ENCODE measurements around the gene TTC12. TPM values are rescaled to one million over a fixed set of nuclear protein-coding genes. Genes with fewer than 3 reads are reported as not detected.

Gene TTC12
- total and polyA plus RNA-seq, 2 donors from 2014 or later: 16.7 to 34.4 TPM

DNA sequence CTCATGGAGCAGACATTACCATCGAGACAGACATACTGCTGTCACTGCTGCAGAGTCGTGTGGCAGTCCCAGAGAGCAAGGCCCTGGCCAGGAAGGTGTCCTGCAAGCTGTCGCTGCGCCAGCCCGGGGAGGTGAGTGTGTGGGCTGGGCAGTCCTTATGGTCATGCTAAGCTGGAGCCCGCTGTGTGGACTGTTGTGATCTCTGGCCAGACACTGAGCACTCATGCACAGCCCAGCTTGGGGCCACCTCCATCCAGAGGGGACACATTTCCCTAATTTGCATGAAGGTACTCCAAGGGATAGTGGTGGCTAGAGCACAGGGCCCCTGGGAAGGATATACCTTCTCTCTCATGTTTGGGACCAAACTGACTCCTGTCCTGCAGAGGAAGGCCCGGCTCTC lies 82.8 kb downstream of the TTC12 start:
- no peak for DNase-seq

DNA sequence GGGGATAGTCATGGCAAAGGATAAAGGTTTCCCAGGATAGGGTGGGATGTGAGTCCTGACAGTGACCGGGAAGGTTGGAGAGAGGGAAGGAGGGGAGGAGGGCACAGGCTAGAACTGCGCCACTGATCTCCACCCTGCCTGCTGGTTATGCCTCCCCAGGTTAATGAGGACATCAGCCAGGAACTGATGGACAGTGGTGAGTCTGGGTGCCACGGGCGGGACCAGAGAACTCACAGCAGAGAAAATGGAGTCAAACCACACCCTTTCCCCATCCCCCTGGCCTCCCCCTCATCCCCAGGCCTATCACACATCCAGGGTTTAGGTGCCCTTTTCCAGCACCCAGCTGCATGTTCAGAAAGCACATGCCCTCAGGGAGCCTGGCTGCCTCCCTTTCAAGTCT lies 83.4 kb downstream of the TTC12 start:
- H3K27me3 ChIP-seq (ENCODE audit: control insufficient read depth, insufficient read depth, low read length): no peaks in the 10 kb centered on the region
- no peak for TF ChIP-seq CTCF (IDR thresholded peaks at IDR 0.05; ENCODE audit: borderline replicate concordance, extremely low read depth, insufficient read depth)
- H3K9ac ChIP-seq (ENCODE audit: low read length in 3 of 3): no peak overlapping the region
- no peaks in the 10 kb centered on the region for H3K36me3 ChIP-seq (ENCODE audit: control insufficient read depth in 2 of 3, insufficient read depth in 3 of 3, low read length in 3 of 3)
- H3K27ac ChIP-seq (ENCODE audit: low read depth in 2 of 2, low read length in 2 of 2): no peak overlapping the region
- DNase-seq (no peak), FAIRE-seq (no peak)
- intact Hi-C loops (cut with DNase I): no loop called here
- H3K9me3 ChIP-seq (ENCODE audit: control insufficient read depth in 2 of 3, insufficient read depth in 1 of 3, low read length in 3 of 3): no peaks in the 10 kb centered on the region
- no peaks in the 10 kb centered on the region for H3K4me1 ChIP-seq (ENCODE audit: control insufficient read depth in 2 of 3, insufficient read depth in 2 of 3, low read depth in 1 of 3, low read length in 3 of 3)
- no peak overlapping the region for H3K4me3 ChIP-seq (ENCODE audit: low read length in 3 of 3)

More for the DNA sequence above, 82.8 kb downstream of the TTC12 start:
- intact Hi-C loops (cut with DNase I): no loop called here
- no peak overlapping the region for H3K9ac ChIP-seq (ENCODE audit: low read length in 3 of 3)
- no peak for FAIRE-seq
- no peak overlapping the region for H3K27ac ChIP-seq (ENCODE audit: low read depth in 2 of 2, low read length in 2 of 2)
- no peak overlapping the region for H3K4me3 ChIP-seq (ENCODE audit: low read length in 3 of 3)
- no peaks in the 10 kb centered on the region for H3K9me3 ChIP-seq (ENCODE audit: control insufficient read depth in 2 of 3, insufficient read depth in 1 of 3, low read length in 3 of 3)
- H3K27me3 ChIP-seq (ENCODE audit: control insufficient read depth, insufficient read depth, low read length): no peaks in the 10 kb centered on the region
- H3K4me1 ChIP-seq (ENCODE audit: control insufficient read depth in 2 of 3, insufficient read depth in 2 of 3, low read depth in 1 of 3, low read length in 3 of 3): no peaks in the 10 kb centered on the region
- TF ChIP-seq CTCF (IDR thresholded peaks at IDR 0.05; ENCODE audit: borderline replicate concordance, extremely low read depth, insufficient read depth): no peak
- H3K36me3 ChIP-seq (ENCODE audit: control insufficient read depth in 2 of 3, insufficient read depth in 3 of 3, low read length in 3 of 3): no peaks in the 10 kb centered on the region

- no peak for FAIRE-seq
- no peak for TF ChIP-seq CTCF (IDR thresholded peaks at IDR 0.05; ENCODE audit: borderline replicate concordance, extremely low read depth, insufficient read depth)
Measured at GRCh38 chr11:113398669-113399430, 84.5 kb downstream of the TTC12 start.

More at GRCh38 chr11:113398669-113399430, 84.5 kb downstream of the TTC12 start:
- H3K4me1 ChIP-seq (ENCODE audit: control insufficient read depth in 2 of 3, insufficient read depth in 2 of 3, low read depth in 1 of 3, low read length in 3 of 3): no peaks in the 10 kb centered on the region
- H3K9ac ChIP-seq (ENCODE audit: low read length in 3 of 3): no peak overlapping the region
- no peak overlapping the region for H3K4me3 ChIP-seq (ENCODE audit: low read length in 3 of 3)
- intact Hi-C loops (cut with DNase I): no loop called here
- no peaks in the 10 kb centered on the region for H3K36me3 ChIP-seq (ENCODE audit: control insufficient read depth in 2 of 3, insufficient read depth in 3 of 3, low read length in 3 of 3)
- no peaks in the 10 kb centered on the region for H3K9me3 ChIP-seq (ENCODE audit: control insufficient read depth in 2 of 3, insufficient read depth in 1 of 3, low read length in 3 of 3)
- no peak overlapping the region for H3K27ac ChIP-seq (ENCODE audit: low read depth in 2 of 2, low read length in 2 of 2)
- DNase-seq: no peak
- no peaks in the 10 kb centered on the region for H3K27me3 ChIP-seq (ENCODE audit: control insufficient read depth, insufficient read depth, low read length)

All from kidney (tissue), 14 donors.